Thyroid gland (tissue), 4 donors: Measurements from ENCODE around the gene MGAT1.
A peak's percentile ranks its signal among the peaks of the same experiment; 100 is the strongest.

Experiments
- CTCF ChIP-seq, 6 experiments: fragments of 200-600 bp in 3 of 6; fragments of 450-650 bp in 3 of 6; sonication (generic) in 3 of 6; IDR thresholded peaks; one replicate each; pipeline ENCODE4 v1.5.1; 2016 to 2019; ENCODE audit warnings: antibody characterized with exemption in 6 of 6, mild to moderate bottlenecking in 2 of 6, inconsistent platforms in 1 of 6, moderate library complexity in 1 of 6
- POLR2A ChIP-seq, 2 donors: fragments of 450-650 bp; IDR thresholded peaks; one replicate each; pipeline ENCODE4 v1.6.1; 2017; ENCODE audit warnings: antibody characterized with exemption in 2 of 2, mild to moderate bottlenecking in 2 of 2, moderate library complexity in 1 of 2

- TF ChIP-seq CTCF (IDR thresholded peaks at IDR 0.05) (no peak), POLR2A (IDR thresholded peaks at IDR 0.05) (peak; percentile 19 to 94)
Measured at GRCh38 chr5:180810210-180810958, 7.8 kb upstream of the MGAT1 start.
